ENCODE data around the gene IFI35. TPM values are rescaled to one million over a fixed set of nuclear protein-coding genes. Genes with fewer than 3 reads are reported as not detected.

IFI35 gene
- total and polyA plus RNA-seq, 8 donors, result 4.0 to 145 (median 30.2) TPM

GRCh38 chr17:43013296-43013695 is 6.7 kb downstream of the IFI35 start:
- no peak overlapping the region for H3K4me3 ChIP-seq
- H3K27ac ChIP-seq, result peak overlapping the region in 2 of 5 donors; percentile 66 to 76
- DNase-seq, result no peak
- H3K9me3 ChIP-seq, result no peaks in the 10 kb centered on the region
- H3K27me3 ChIP-seq, result no peaks in the 10 kb centered on the region
- 80 to 92% (median 87%) methylated on average over 7 to 8 of the region's 8 CpGs for WGBS, 5 donors
- TF ChIP-seq CTCF (IDR thresholded peaks at IDR 0.05) (no peak), POLR2A (IDR thresholded peaks at IDR 0.05) (no peak)
- peaks cover 30 to 82% (median 42%) of the 10 kb centered on the region in 4 donors for H3K4me1 ChIP-seq
- intact Hi-C loops (cut with DNase I; ENCODE audit: low total_unique reads), result no loop called here
- peaks cover 28 to 66% (median 60%) of the 10 kb centered on the region in 4 donors for H3K36me3 ChIP-seq

DNA sequence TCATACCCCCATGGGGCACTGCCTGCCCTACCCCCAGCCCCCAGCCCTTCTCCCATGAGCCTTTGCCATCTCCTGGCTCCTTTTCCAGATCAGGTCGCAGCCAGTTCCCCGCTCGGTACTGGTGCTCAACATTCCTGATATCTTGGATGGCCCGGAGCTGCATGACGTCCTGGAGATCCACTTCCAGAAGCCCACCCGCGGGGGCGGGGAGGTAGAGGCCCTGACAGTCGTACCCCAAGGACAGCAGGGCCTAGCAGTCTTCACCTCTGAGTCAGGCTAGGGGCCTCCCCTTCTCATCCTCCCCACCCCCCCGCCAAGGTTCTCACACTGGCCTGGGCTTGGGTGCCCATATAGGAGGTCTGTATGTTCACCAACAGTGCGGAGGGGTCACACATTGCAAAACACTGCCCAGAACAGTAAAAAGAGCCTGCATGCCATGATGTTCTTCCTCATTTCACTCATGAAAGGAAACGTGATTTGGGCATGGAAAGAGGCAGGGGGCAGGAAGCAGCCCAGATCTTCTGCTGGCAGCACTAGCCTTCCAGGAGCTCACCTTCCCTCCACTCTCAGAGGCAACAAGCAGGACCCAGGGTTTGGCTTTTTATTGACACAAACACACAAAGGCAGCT is 7.5 kb downstream of the IFI35 start:
- no peaks in the 10 kb centered on the region for H3K9me3 ChIP-seq
- no peaks in the 10 kb centered on the region for H3K27me3 ChIP-seq
- H3K36me3 ChIP-seq, result peaks cover 29 to 71% (median 62%) of the 10 kb centered on the region in 4 donors
- peak overlapping the region in 4 of 5 donors; percentile 55 to 76 (median 65) for H3K27ac ChIP-seq
- intact Hi-C loops (cut with DNase I; ENCODE audit: low total_unique reads), result no loop called here
- H3K4me1 ChIP-seq, result peaks cover 37 to 82% (median 43%) of the 10 kb centered on the region in 4 donors
- DNase-seq, result no peak
- H3K4me3 ChIP-seq, result no peak overlapping the region
- WGBS, 5 donors, result 76 to 85% (median 81%) methylated on average over 8 to 12 of the region's 12 CpGs
- TF ChIP-seq EP300 (IDR thresholded peaks at IDR 0.05) (no peak), POLR2AphosphoS5 (IDR thresholded peaks at IDR 0.05) (no peak), CTCF (IDR thresholded peaks at IDR 0.05) (no peak), POLR2A (IDR thresholded peaks at IDR 0.05) (no peak)

- no peaks in the 10 kb centered on the region for H3K27me3 ChIP-seq
- H3K36me3 ChIP-seq, result peaks cover 29 to 71% (median 62%) of the 10 kb centered on the region in 4 donors
- intact Hi-C loops (cut with DNase I; ENCODE audit: low total_unique reads), result no loop called here
- no peak for DNase-seq
- WGBS, 5 donors, result 52 to 72% (median 58%) methylated on average over 8 of the region's 8 CpGs
- peak overlapping the region; percentile 3 to 76 (median 64) for H3K27ac ChIP-seq
- peaks cover 44 to 83% (median 48%) of the 10 kb centered on the region in 4 donors for H3K4me1 ChIP-seq
- TF ChIP-seq POLR2AphosphoS5 (IDR thresholded peaks at IDR 0.05) (no peak), POLR2A (IDR thresholded peaks at IDR 0.05) (no peak)
- no peak overlapping the region for H3K4me3 ChIP-seq
- H3K9me3 ChIP-seq, result no peaks in the 10 kb centered on the region
Measured at GRCh38 chr17:43014649-43015542, 8.3 kb downstream of the IFI35 start.

DNA sequence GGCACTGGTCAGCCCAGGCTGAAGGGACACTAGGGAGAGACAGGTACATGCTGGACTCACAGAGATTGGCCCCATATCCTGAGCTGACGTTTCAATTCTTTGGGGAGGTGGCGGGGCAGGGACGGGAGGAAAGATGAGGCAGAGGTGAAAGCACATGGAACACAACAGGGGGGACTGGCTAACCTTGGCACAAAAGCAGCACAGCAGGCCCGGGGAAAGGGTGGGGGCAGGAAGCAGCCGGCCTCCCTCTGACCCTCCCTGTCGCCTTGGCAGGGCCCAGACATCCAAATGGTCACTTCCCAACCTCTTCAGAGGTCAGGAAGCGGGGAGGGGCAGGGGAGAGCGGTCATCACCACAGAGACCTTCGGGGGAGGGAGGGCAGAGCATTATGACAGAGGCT is 9.0 kb downstream of the IFI35 start:
- 54 to 77% (median 70%) methylated on average over 7 to 9 of the region's 9 CpGs for WGBS, 5 donors
- intact Hi-C loops (cut with DNase I; ENCODE audit: low total_unique reads), result no loop called here
- Histone ChIP-seq H3K36me3 (peaks cover 29 to 71% (median 62%) of the 10 kb centered on the region in 4 donors), H3K4me1 (peaks cover 50 to 83% (median 55%) of the 10 kb centered on the region in 4 donors), H3K27ac (peak overlapping the region; percentile 3 to 76 (median 64)), H3K4me3 (no peak overlapping the region), H3K9me3 (no peaks in the 10 kb centered on the region), H3K27me3 (no peaks in the 10 kb centered on the region)
- no peak for TF ChIP-seq EP300 (IDR thresholded peaks at IDR 0.05)
- peak in 2 of 3 donors; percentile 25 to 57 for TF ChIP-seq POLR2AphosphoS5 (IDR thresholded peaks at IDR 0.05)
- peak in 1 of 2 donors; percentile 47 for DNase-seq

DNA sequence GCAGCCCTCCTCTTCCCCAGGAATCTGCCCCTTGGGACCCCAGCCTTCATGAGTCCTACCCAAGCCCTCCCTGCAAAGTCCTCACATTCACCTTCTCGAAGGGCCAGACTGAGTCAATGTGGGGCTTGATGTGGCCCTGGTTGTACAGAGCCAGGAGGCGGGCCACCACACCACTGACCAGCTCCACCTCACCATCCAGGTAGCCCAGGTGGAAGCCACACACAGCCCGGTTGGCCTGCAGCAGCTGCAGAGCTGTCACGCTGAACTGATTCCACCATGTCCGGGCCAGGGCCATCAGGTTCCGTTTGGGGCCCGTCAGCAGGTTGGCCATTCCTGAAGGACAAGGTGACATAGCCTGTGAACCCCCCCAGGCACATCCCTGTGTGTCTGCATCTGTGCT is 9.6 kb downstream of the IFI35 start:
- no peaks in the 10 kb centered on the region for H3K27me3 ChIP-seq
- TF ChIP-seq POLR2A (IDR thresholded peaks at IDR 0.05) (no peak), POLR2AphosphoS5 (IDR thresholded peaks at IDR 0.05) (no peak), EP300 (IDR thresholded peaks at IDR 0.05) (no peak), CTCF (IDR thresholded peaks at IDR 0.05) (no peak)
- peaks cover 29 to 68% (median 62%) of the 10 kb centered on the region in 4 donors for H3K36me3 ChIP-seq
- no peak for DNase-seq
- peaks cover 54 to 81% (median 57%) of the 10 kb centered on the region in 4 donors for H3K4me1 ChIP-seq
- no peak overlapping the region for H3K4me3 ChIP-seq
- no peaks in the 10 kb centered on the region for H3K9me3 ChIP-seq
- 81 to 97% (median 86%) methylated on average over 4 to 7 of the region's 7 CpGs for WGBS, 5 donors
- H3K27ac ChIP-seq, result peak overlapping the region in 4 of 5 donors; percentile 55 to 76 (median 65)
- intact Hi-C loops (cut with DNase I; ENCODE audit: low total_unique reads), result no loop called here

All from stomach (tissue), 9 donors.